ENCODE data around the gene ZBTB17.
"Not testable (repeated sequence)": the region's sequence is repeated elsewhere in the genome, so short reads cannot be mapped to it uniquely, and the experiment has no call there.

The ZBTB17 gene

GRCh38 chr1:16011936-16012589, 36.2 kb upstream of the ZBTB17 start:
- no peak for DNase-seq

- DNase-seq, result no peak
Observed at GRCh38 chr1:16010837-16011236, 34.9 kb upstream of the ZBTB17 start.

- no peak for DNase-seq
Observed at GRCh38 chr1:16009678-16010077, 33.8 kb upstream of the ZBTB17 start.

GRCh38 chr1:16009030-16009460, 33.1 kb upstream of the ZBTB17 start:
- peak; percentile 57 for DNase-seq

- no peak for DNase-seq
Observed at GRCh38 chr1:16007671-16008341, 31.9 kb upstream of the ZBTB17 start.

- no peak for DNase-seq
Observed at GRCh38 chr1:16006552-16007485, 30.9 kb upstream of the ZBTB17 start.

- no peak for DNase-seq
Observed at GRCh38 chr1:16006010-16006409, 30.1 kb upstream of the ZBTB17 start.

GRCh38 chr1:16005597-16005996, 29.7 kb upstream of the ZBTB17 start:
- no peak for DNase-seq

- not testable (repeated sequence) for DNase-seq
Observed at GRCh38 chr1:16001274-16001673, 25.4 kb upstream of the ZBTB17 start.

- no peak for DNase-seq
Observed at GRCh38 chr1:15998929-15999328, 23.0 kb upstream of the ZBTB17 start.

GRCh38 chr1:15997637-15998280, 21.9 kb upstream of the ZBTB17 start:
- DNase-seq, result no peak

- DNase-seq, result no peak
Observed at GRCh38 chr1:15997076-15997585, 21.2 kb upstream of the ZBTB17 start.

GRCh38 chr1:15994590-15995351, 18.9 kb upstream of the ZBTB17 start:
- peak; percentile 17 for DNase-seq

- DNase-seq, result no peak
Observed at GRCh38 chr1:15994081-15994480, 18.2 kb upstream of the ZBTB17 start.

- DNase-seq, result no peak
Observed at GRCh38 chr1:15993666-15994065, 17.8 kb upstream of the ZBTB17 start.

GRCh38 chr1:15992582-15993500, 16.9 kb upstream of the ZBTB17 start:
- no peak for DNase-seq

- DNase-seq, result no peak
Observed at GRCh38 chr1:15992187-15992553, 16.3 kb upstream of the ZBTB17 start.

GRCh38 chr1:15991427-15992186, 15.7 kb upstream of the ZBTB17 start:
- no peak for DNase-seq

GRCh38 chr1:15989776-15990175, 13.9 kb upstream of the ZBTB17 start:
- DNase-seq, result no peak
